GM12878 (cell line): Measurements from ENCODE around the gene ETHE1. TPM values are rescaled to one million over a fixed set of nuclear protein-coding genes. Genes with fewer than 3 reads are reported as not detected.

Source experiments
- ATAC-seq: fragments of 200-7000 bp; cut with Tn5 transposase; 3 replicates; pipeline ENCODE4 v1.9.1; 2020; ENCODE audit warnings: mild to moderate bottlenecking, moderate library complexity
- BruUV-seq: library from RNA; stranded (reverse); fragments of 400-500 nt; replicated peaks from 2 replicates; lab custom pipeline; 2021; lab: Mats Ljungman, UMichigan
- CTCF ChIA-PET: fragments of 300-600 bp; sonication (Branson Sonifier 250); formaldehyde crosslinking; extraction: SDS; loops from one replicate; lab custom pipeline; 2021; ENCODE audit warnings: inconsistent platforms; lab: Yijun Ruan, JAX
- POLR2A ChIA-PET: fragments of 350-600 bp; formaldehyde crosslinking; extraction: SDS; loops from one replicate; lab custom pipeline; 2021; ENCODE audit warnings: inconsistent platforms; lab: Charles Lee
- RAD21 ChIA-PET: fragments of 300-600 bp; sonication (Branson Sonifier 250); formaldehyde crosslinking; loops from one replicate; lab custom pipeline; 2023; ENCODE audit warnings: antibody characterized with exemption; ENCODE audit not compliant: unreplicated experiment; lab: Charles Lee
- SMC1A ChIA-PET: fragments of 300-600 bp; sonication (Branson Sonifier 250); formaldehyde crosslinking; loops from one replicate; lab custom pipeline; 2023; ENCODE audit not compliant: unreplicated experiment, uncharacterized antibody; lab: Charles Lee
- DNase-seq: peaks from one replicate; pipeline ENCODE4 v3.0.0-alpha.2; 2011; ENCODE audit warnings: low read depth, low spot score
- FAIRE-seq: peaks from 3 replicates; lab custom pipeline; 2011; peaks lifted over from hg19 to GRCh38; lab: Jason Lieb, UNC
- H2AFZ ChIP-seq: 2 replicates; pipeline ENCODE4 v1.6.0; 2011; ENCODE audit warnings: low read depth, low read length, control low read depth; ENCODE audit not compliant: control insufficient read depth
- H3K27ac ChIP-seq: 2 replicates; pipeline ENCODE4 v1.5.1; 2011; ENCODE audit warnings: control low read depth; ENCODE audit not compliant: control insufficient read depth, insufficient read depth
- H3K27me3 ChIP-seq, 2 experiments: replicated peaks in 1 of 2; 2 replicates each; pipeline versions ENCODE4 v1.6.0 to v1.6.1; 2011; ENCODE audit warnings: low read length in 1 of 2; ENCODE audit not compliant: control insufficient read depth in 2 of 2, insufficient read depth in 2 of 2
- H3K36me3 ChIP-seq, 2 experiments: 2 replicates each; pipeline ENCODE4 v1.5.1; 2011; ENCODE audit warnings: low read length in 1 of 2; ENCODE audit not compliant: control insufficient read depth in 2 of 2, insufficient read depth in 2 of 2
- H3K4me1 ChIP-seq: 2 replicates; pipeline ENCODE4 v1.6.1; 2011; ENCODE audit warnings: mild to moderate bottlenecking, low read length, moderate library complexity, mixed read lengths; ENCODE audit not compliant: control insufficient read depth, insufficient read depth
- H3K4me2 ChIP-seq: 2 replicates; pipeline ENCODE4 v1.6.0; 2011; ENCODE audit warnings: control low read depth; ENCODE audit not compliant: control insufficient read depth, insufficient read depth
- H3K4me3 ChIP-seq: fragments of 200-600 bp; sonication (generic); 2 replicates; pipeline ENCODE4 v1.5.1; 2016
- H3K79me2 ChIP-seq: 2 replicates; pipeline ENCODE4 v1.6.0; 2011; ENCODE audit warnings: low read length; ENCODE audit not compliant: control insufficient read depth, insufficient read depth
- H3K9ac ChIP-seq: 2 replicates; pipeline ENCODE4 v1.8.0; 2011; ENCODE audit warnings: low read length, control low read depth, mixed read lengths; ENCODE audit not compliant: control insufficient read depth, insufficient read depth
- H3K9me3 ChIP-seq: replicated peaks from 3 replicates; pipeline ENCODE4 v1.5.1; 2011; ENCODE audit warnings: mild to moderate bottlenecking, low read length; ENCODE audit not compliant: control insufficient read depth, insufficient read depth
- H4K20me1 ChIP-seq: 2 replicates; pipeline ENCODE4 v1.6.0; 2011; ENCODE audit not compliant: control insufficient read depth, insufficient read depth
- CHD1 ChIP-seq: IDR thresholded peaks from 2 replicates; pipeline ENCODE4 v1.6.1; 2012; ENCODE audit warnings: low read depth, low read length, improper control_type of control experiment
- EP300 ChIP-seq, 2 experiments: fragments of 150-350 bp in 1 of 2; IDR thresholded peaks; 2 replicates each; pipeline ENCODE4 v1.6.1; 2011 to 2012; ENCODE audit warnings: low read depth in 2 of 2, low read length in 2 of 2, borderline replicate concordance in 1 of 2, improper control_type of control experiment in 1 of 2, inconsistent platforms in 1 of 2; ENCODE audit not compliant: control insufficient read depth in 1 of 2
- EZH2 ChIP-seq: IDR thresholded peaks from 2 replicates; pipeline ENCODE4 v1.6.1; 2012; ENCODE audit warnings: low read depth, mild to moderate bottlenecking, control low read depth, inconsistent platforms, low read length, borderline replicate concordance; ENCODE audit not compliant: control insufficient read depth
- JUNB ChIP-seq: IDR thresholded peaks from 2 replicates; pipeline ENCODE4 v1.6.1; 2016; ENCODE audit warnings: antibody characterized with exemption, mild to moderate bottlenecking
- KLF5 ChIP-seq: fragments of 450-650 bp; IDR thresholded peaks from 2 replicates; pipeline ENCODE4 v1.6.1; 2014; ENCODE audit warnings: mild to moderate bottlenecking; ENCODE audit not compliant: partially characterized antibody
- NFYB ChIP-seq: IDR thresholded peaks from 2 replicates; pipeline ENCODE4 v1.6.1; 2011; ENCODE audit warnings: low read depth, mild to moderate bottlenecking, low read length, improper control_type of control experiment, moderate library complexity; ENCODE audit not compliant: insufficient read depth
- PAX8 ChIP-seq: fragments of 450-650 bp; IDR thresholded peaks from 2 replicates; pipeline ENCODE4 v1.6.1; 2017; ENCODE audit warnings: mild to moderate bottlenecking, moderate library complexity
- SMAD1 ChIP-seq: fragments of 450-650 bp; IDR thresholded peaks from 2 replicates; pipeline ENCODE4 v1.6.1; 2018; ENCODE audit warnings: mild to moderate bottlenecking, low read depth; ENCODE audit not compliant: partially characterized antibody
- SUPT20H ChIP-seq: IDR thresholded peaks from 2 replicates; pipeline ENCODE4 v1.6.1; 2011; ENCODE audit warnings: low read depth, mild to moderate bottlenecking, low read length, moderate library complexity, borderline replicate concordance; ENCODE audit not compliant: control insufficient read depth
- TAF1 ChIP-seq: IDR thresholded peaks from 2 replicates; pipeline ENCODE4 v1.6.1; 2011; ENCODE audit warnings: mild to moderate bottlenecking, low read depth, low read length, borderline replicate concordance
- TARDBP ChIP-seq: IDR thresholded peaks from 2 replicates; pipeline ENCODE4 v1.6.1; 2016; ENCODE audit warnings: borderline replicate concordance
- WGBS: methylation state at CpG from one replicate; pipeline ENCODE4 v1.1.6; 2016; ENCODE audit warnings: low lambda C conversion rate; ENCODE audit not compliant: insufficient replicate concordance, insufficient coverage; ENCODE audit errors: missing lambda C conversion rate; 5-methylcytosine and 5-hydroxymethylcytosine counted together
- in situ Hi-C: fragments of 300-500 bp; cut with MboI; formaldehyde crosslinking; loops from 9 replicates; pipeline ENCODE4 v1.14.3; 2018; ENCODE audit warnings: mixed read lengths
- intact Hi-C: fragments of 100-400 bp; cut with micrococcal nuclease; formaldehyde crosslinking; loops from one replicate; pipeline ENCODE4 v1.14.2; 2022; ENCODE audit not compliant: unreplicated experiment
- polyA plus RNA-seq, 11 experiments: library from polyadenylated mRNA; depleted of rRNA in 4 of 11; unstranded in 6 of 11; stranded (reverse) in 5 of 11; fragments of >200 nt; fragmentation: Nextera tagmentation in 4 of 11; fragmentation: Illumina TruSeq in 1 of 11; extraction: Ambion mirVana in 4 of 11; extraction: Trizol in 1 of 11; gene quantifications; 1 replicate in 1 of 11; 2 replicates in 10 of 11; pipeline versions ENCODE4 v1.2.1 to v1.2.3, GENCODE V29; 2011 to 2016; ENCODE audit warnings: inconsistent platforms in 2 of 11, missing spikeins in 2 of 11, low read depth in 1 of 11
- total RNA-seq, 4 experiments: library from RNA; depleted of rRNA in 3 of 4; stranded (reverse); fragments of >200 nt in 3 of 4; fragmentation: Illumina TruSeq in 1 of 4; extraction: Trizol in 1 of 4; gene quantifications; 2 replicates each; pipeline versions ENCODE4 v1.2.1 to v1.2.3, GENCODE V29; 2013 to 2021
- TF ChIP-seq, protein P1 (sequence below): fragments of 450-650 bp; IDR thresholded peaks from 2 replicates; pipeline ENCODE4 v1.6.1; 2018; ENCODE audit warnings: mild to moderate bottlenecking, low read depth, moderate library complexity; ENCODE audit not compliant: partially characterized antibody

Gene ETHE1
- total and polyA plus RNA-seq, 10 of the 15 experiments (the other 5 are each of a cell fraction or from before 2014, with no cell fraction given), result 22.1 to 155 (median 52.7) TPM

DNA sequence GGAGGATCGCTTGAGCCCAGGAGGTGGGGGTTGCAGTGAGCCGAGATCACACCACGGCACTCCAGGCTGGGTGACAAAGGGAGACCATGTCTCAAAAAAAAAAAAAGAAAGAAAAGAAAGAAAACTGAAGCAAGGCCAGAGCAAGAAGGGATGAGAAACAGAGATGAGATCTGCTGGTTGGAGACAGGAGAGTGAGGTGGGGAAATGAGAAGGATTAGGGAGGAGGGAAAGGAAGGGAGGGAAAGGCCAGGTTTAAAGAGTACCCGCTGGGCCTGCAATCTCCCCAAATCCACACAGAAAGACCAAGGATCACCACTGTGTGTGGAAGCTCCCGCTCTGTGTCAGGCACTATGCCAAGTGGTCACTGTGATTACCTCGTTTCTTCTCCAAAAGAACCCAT, 45.3 kb downstream of the ETHE1 start:
- in situ Hi-C loops, result no loop called here
- Histone ChIP-seq H3K36me3 (no peaks in the 10 kb centered on the region), H3K4me3 (no peak overlapping the region), H3K9ac (no peak overlapping the region), H3K4me1 (no peaks in the 10 kb centered on the region), H3K27me3 (no peaks in the 10 kb centered on the region), H2AFZ (no peak overlapping the region), H3K27ac (no peak overlapping the region), H3K79me2 (no peaks in the 10 kb centered on the region), H4K20me1 (no peaks in the 10 kb centered on the region), H3K9me3 (no peaks in the 10 kb centered on the region), H3K4me2 (no peak overlapping the region)
- no TSS peak for BruUV-seq
- intact Hi-C loops, result no loop called here
- ChIA-PET RAD21 (no interaction called here), SMC1A (no interaction called here), CTCF (no interaction called here), POLR2A (no interaction called here)
- DNase-seq, result no peak
- no peak for ATAC-seq
- WGBS, result 85% methylated on average over 6 of the region's 6 CpGs
- no peak for FAIRE-seq
- TF ChIP-seq SMAD1 (no peak), KLF5 (no peak), EZH2 (no peak), EP300 (IDR thresholded peaks at IDR 0.05; ENCODE audit: borderline replicate concordance in 1 of 2, control insufficient read depth in 1 of 2, low read depth in 2 of 2, low read length in 2 of 2) (no peak), TARDBP (no peak), NFYB (no peak), SUPT20H (no peak), TAF1 (no peak), JUNB (no peak), PAX8 (no peak), CHD1 (no peak)
- TF ChIP-seq, protein P1, sequence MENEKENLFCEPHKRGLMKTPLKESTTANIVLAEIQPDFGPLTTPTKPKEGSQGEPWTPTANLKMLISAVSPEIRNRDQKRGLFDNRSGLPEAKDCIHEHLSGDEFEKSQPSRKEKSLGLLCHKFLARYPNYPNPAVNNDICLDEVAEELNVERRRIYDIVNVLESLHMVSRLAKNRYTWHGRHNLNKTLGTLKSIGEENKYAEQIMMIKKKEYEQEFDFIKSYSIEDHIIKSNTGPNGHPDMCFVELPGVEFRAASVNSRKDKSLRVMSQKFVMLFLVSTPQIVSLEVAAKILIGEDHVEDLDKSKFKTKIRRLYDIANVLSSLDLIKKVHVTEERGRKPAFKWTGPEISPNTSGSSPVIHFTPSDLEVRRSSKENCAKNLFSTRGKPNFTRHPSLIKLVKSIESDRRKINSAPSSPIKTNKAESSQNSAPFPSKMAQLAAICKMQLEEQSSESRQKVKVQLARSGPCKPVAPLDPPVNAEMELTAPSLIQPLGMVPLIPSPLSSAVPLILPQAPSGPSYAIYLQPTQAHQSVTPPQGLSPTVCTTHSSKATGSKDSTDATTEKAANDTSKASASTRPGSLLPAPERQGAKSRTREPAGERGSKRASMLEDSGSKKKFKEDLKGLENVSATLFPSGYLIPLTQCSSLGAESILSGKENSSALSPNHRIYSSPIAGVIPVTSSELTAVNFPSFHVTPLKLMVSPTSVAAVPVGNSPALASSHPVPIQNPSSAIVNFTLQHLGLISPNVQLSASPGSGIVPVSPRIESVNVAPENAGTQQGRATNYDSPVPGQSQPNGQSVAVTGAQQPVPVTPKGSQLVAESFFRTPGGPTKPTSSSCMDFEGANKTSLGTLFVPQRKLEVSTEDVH, result no peak
